WERI-Rb-1 (cell line): ENCODE results near the gene FAM234B.

Experiments
- DNase-seq: peaks from one replicate; pipeline ENCODE4 v3.0.0-alpha.2; 2020
- H3K27ac ChIP-seq: fragments of 250-450 bp; sonication (Bioruptor Pico); 2 replicates; pipeline ENCODE4 v1.5.1; 2020; ENCODE audit warnings: mild to moderate bottlenecking, moderate library complexity
- H3K27me3 ChIP-seq: fragments of 250-450 bp; sonication (Bioruptor Pico); 2 replicates; pipeline ENCODE4 v1.5.1; 2021; ENCODE audit warnings: mild to moderate bottlenecking, low read depth, moderate library complexity; ENCODE audit not compliant: insufficient read depth, severe bottlenecking
- H3K36me3 ChIP-seq: fragments of 250-450 bp; sonication (Bioruptor Pico); 2 replicates; pipeline ENCODE4 v1.5.1; 2020; ENCODE audit warnings: mild to moderate bottlenecking, moderate library complexity
- H3K4me3 ChIP-seq: 2 replicates; pipeline ENCODE4 v1.5.1; 2011; ENCODE audit warnings: low read depth, mild to moderate bottlenecking, control low read depth, low read length
- H3K9me3 ChIP-seq: fragments of 250-450 bp; sonication (Bioruptor Pico); 2 replicates; pipeline ENCODE4 v1.5.1; 2021; ENCODE audit warnings: mild to moderate bottlenecking, moderate library complexity; ENCODE audit not compliant: severe bottlenecking
- CTCF ChIP-seq: IDR thresholded peaks from 2 replicates; pipeline ENCODE4 v1.5.1; 2011; ENCODE audit warnings: low read depth, mild to moderate bottlenecking, control low read depth, inconsistent platforms, low read length

FAM234B gene

GRCh38 chr12:13074396-13075117 lies 30.4 kb downstream of the FAM234B start:
- TF ChIP-seq CTCF: no peak
- Histone ChIP-seq H3K4me3 (no peak overlapping the region), H3K36me3 (peaks cover 58% of the 10 kb centered on the region), H3K27me3 (no peaks in the 10 kb centered on the region), H3K9me3 (no peaks in the 10 kb centered on the region), H3K27ac (no peak overlapping the region; the same call in 1 of the 2 replicates)
- no peak for DNase-seq

GRCh38 chr12:13075118-13075480 lies 30.9 kb downstream of the FAM234B start:
- no peak overlapping the region for H3K4me3 ChIP-seq
- DNase-seq: no peak
- H3K27me3 ChIP-seq: no peaks in the 10 kb centered on the region
- no peak for TF ChIP-seq CTCF
- H3K36me3 ChIP-seq: peaks cover 60% of the 10 kb centered on the region
- no peak overlapping the region for H3K27ac ChIP-seq
- H3K9me3 ChIP-seq: no peaks in the 10 kb centered on the region

GRCh38 chr12:13075786-13076570 lies 31.8 kb downstream of the FAM234B start:
- Histone ChIP-seq H3K36me3 (peaks cover 65% of the 10 kb centered on the region), H3K4me3 (no peak overlapping the region), H3K27me3 (no peaks in the 10 kb centered on the region), H3K27ac (no peak overlapping the region), H3K9me3 (no peaks in the 10 kb centered on the region)
- no peak for TF ChIP-seq CTCF
- no peak for DNase-seq

DNA sequence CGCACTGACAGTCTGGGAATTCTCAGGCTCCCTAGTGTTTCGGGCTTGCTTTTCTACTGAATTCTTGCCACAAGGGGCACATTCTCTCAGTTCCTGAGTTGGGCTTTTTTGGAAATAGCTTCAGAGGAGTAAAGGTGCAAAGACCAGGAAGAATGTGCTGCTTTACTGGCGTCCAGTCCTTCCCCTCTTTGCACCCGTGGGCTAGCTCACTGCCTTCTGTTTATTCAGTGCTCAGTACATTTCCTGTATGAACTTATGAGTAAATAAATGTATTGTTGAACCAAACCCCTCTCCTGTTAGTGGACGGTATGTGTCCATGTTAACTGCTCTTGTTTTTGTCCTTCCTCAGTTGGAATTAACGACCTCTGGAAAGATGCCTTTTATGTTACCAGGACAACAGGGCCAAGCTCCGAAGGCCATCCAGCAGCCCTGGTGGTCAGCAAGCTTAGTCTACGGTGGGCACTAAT lies 35.3 kb downstream of the FAM234B start:
- TF ChIP-seq CTCF: 0 out of 2 replicates have a peak, but pooled peaks have one; percentile 14
- no peaks in the 10 kb centered on the region for H3K9me3 ChIP-seq
- H3K27ac ChIP-seq: no peak overlapping the region
- DNase-seq: no peak
- H3K36me3 ChIP-seq: peaks cover 74% of the 10 kb centered on the region
- H3K27me3 ChIP-seq: no peaks in the 10 kb centered on the region
- H3K4me3 ChIP-seq: no peak overlapping the region

DNA sequence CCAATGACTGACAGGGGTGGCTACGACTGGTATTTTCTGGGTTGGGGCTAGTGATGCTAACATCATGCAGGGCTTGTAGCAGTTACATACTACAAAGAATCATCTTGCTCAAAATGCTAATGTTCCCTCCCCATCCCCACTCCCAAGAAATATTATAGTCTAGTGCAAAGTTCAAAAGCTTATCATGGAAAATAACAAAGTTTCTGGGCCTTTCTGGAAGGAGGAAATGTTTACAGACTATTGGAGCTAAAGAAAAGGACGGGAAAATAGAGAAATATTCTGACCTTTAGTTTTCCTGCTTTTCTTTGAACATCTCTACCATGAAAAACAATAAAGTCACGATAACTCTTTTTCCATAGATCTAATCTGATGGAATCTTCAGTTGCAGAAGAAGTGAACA lies 36.1 kb downstream of the FAM234B start:
- no peak for TF ChIP-seq CTCF
- Histone ChIP-seq H3K27ac (no peak overlapping the region), H3K36me3 (peaks cover 77% of the 10 kb centered on the region), H3K4me3 (no peak overlapping the region), H3K9me3 (no peaks in the 10 kb centered on the region), H3K27me3 (no peaks in the 10 kb centered on the region)
- no peak for DNase-seq
